Measurements from ENCODE around the gene SMARCA5.

GRCh38 chr4:143473334-143474126 lies 40.0 kb upstream of the SMARCA5 start:
- TF ChIP-seq CTCF (IDR thresholded peaks at IDR 0.05; ENCODE audit: low read length) (no peak), EZH2phosphoT487 (IDR thresholded peaks at IDR 0.05; ENCODE audit: low read length) (no peak)

Data from MM.1S (cell line).